GM12892 (cell line): ENCODE data around the gene FOXN4.

ENCODE experiments used
- DNase-seq: peaks from one replicate; pipeline ENCODE4 v3.0.0; 2011; ENCODE audit not compliant: insufficient read length
- FAIRE-seq: peaks from 2 replicates; lab custom pipeline; 2011; peaks lifted over from hg19 to GRCh38; lab: Jason Lieb, UNC
- POLR2A ChIP-seq: IDR thresholded peaks from 2 replicates; pipeline ENCODE4 v1.6.1; 2011; ENCODE audit warnings: low read depth, low read length, control low read depth
- POLR2AphosphoS5 ChIP-seq: IDR thresholded peaks from 2 replicates; pipeline ENCODE4 v1.6.1; 2011; ENCODE audit warnings: low read depth, low read length, control low read depth
- TAF1 ChIP-seq: IDR thresholded peaks from 2 replicates; pipeline ENCODE4 v1.6.1; 2011; ENCODE audit warnings: low read depth, mild to moderate bottlenecking, control low read depth, low read length, borderline replicate concordance

Gene FOXN4

DNA sequence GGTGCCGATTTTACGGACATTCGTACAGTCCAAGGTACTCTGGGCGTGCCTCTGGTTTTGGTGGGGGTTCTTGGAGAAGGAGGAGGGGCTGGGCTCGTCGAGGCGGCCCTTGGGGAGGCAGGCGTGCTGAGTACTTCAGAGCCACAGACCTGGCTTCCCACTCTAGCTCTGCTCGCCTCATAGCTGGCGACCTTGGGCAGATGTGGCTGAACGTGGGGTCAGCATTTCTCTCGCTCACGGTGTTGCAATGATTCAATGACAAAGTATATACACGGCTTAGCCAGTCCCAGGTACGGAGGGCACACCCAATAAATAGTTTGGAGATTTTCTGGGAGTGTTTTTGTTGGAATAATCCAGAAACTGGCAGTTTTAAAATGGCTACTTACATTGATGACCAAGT, 75.1 kb downstream of the FOXN4 start:
- FAIRE-seq: no peak
- no peak for DNase-seq
- no peak for TF ChIP-seq TAF1
- no peak for TF ChIP-seq POLR2AphosphoS5
- no peak for TF ChIP-seq POLR2A

GRCh38 chr12:109232731-109233130, 76.4 kb downstream of the FOXN4 start:
- DNase-seq (no peak), FAIRE-seq (no peak)
- no peak for TF ChIP-seq POLR2AphosphoS5
- TF ChIP-seq TAF1: no peak
- no peak for TF ChIP-seq POLR2A

DNA sequence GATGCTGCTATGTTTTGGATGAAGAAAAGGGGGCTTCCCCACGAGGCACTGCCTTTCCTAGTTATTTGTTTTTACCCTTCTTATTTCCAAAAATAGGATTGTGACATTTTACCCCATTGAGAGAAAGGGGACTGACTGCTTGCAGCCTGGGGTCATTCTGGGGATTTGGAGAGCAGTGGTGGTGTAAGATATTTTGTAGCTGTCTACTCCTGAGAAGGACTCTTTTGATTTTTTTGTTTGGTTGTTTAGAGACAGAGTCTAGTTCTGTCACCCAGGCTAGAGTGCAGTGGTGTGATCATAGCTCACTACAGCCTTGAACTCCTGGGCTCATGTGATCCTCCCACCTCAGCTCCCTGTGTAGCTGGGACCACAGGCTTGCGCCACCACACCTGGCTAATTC, 78.9 kb downstream of the FOXN4 start:
- FAIRE-seq (no peak), DNase-seq (no peak)
- TF ChIP-seq POLR2AphosphoS5 (no peak), POLR2A (no peak), TAF1 (no peak)

DNA sequence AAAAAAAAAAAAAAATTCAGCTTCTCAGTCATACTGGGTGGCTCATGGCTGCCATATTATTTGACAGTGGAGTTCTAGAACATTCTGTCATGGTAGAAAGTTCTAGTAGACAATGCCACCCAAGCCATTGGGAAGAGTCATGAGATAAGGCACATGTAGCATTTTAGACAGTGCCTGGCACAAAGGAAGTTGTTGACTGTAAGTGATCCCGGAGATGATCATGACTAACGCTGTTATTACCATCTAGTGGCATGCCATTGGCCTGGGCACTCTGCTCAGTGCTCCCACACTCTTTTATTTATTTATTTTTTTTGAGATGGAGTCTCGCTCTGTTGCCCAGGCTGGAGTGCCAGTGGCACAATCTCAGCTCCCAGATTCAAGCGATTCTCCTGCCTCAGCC, 80.4 kb downstream of the FOXN4 start:
- FAIRE-seq: no peak
- no peak for TF ChIP-seq POLR2A
- no peak for TF ChIP-seq TAF1
- TF ChIP-seq POLR2AphosphoS5: no peak

More for the DNA sequence above, 80.4 kb downstream of the FOXN4 start:
- no peak for DNase-seq
